ENCODE measurements around the gene SPRR2B. TPM values are rescaled to one million over a fixed set of nuclear protein-coding genes. Genes with fewer than 3 reads are reported as not detected.
"Not testable (repeated sequence)": the region's sequence is repeated elsewhere in the genome, so short reads cannot be mapped to it uniquely, and the experiment has no call there.

SPRR2B gene
- total RNA-seq, 4 donors from 2014 or later: 1.9 to 99.4 (median 7.0) TPM; not detected in 1

- Histone ChIP-seq H3K9me3 (no peaks in the 10 kb centered on the region), H3K27ac (peak overlapping the region in 2 of 4 donors; percentile 44 to 60), H3K27me3 (no peaks in the 10 kb centered on the region), H3K4me3 (no peak overlapping the region), H3K4me1 (peaks cover 0 to 6% (median 0%) of the 10 kb centered on the region in 3 donors), H3K36me3 (no peaks in the 10 kb centered on the region)
- no peak for DNase-seq
- WGBS, 2 donors: 41 to 47% methylated on average over 2 of the region's 2 CpGs
- TF ChIP-seq POLR2A (IDR thresholded peaks at IDR 0.05): no peak
- TF ChIP-seq, protein P1, sequence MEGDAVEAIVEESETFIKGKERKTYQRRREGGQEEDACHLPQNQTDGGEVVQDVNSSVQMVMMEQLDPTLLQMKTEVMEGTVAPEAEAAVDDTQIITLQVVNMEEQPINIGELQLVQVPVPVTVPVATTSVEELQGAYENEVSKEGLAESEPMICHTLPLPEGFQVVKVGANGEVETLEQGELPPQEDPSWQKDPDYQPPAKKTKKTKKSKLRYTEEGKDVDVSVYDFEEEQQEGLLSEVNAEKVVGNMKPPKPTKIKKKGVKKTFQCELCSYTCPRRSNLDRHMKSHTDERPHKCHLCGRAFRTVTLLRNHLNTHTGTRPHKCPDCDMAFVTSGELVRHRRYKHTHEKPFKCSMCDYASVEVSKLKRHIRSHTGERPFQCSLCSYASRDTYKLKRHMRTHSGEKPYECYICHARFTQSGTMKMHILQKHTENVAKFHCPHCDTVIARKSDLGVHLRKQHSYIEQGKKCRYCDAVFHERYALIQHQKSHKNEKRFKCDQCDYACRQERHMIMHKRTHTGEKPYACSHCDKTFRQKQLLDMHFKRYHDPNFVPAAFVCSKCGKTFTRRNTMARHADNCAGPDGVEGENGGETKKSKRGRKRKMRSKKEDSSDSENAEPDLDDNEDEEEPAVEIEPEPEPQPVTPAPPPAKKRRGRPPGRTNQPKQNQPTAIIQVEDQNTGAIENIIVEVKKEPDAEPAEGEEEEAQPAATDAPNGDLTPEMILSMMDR (IDR thresholded peaks at IDR 0.05): peak in 2 of 6 experiments; percentile 18 to 20
- intact Hi-C loops (cut with DNase I): no loop called here
These were observed 13.3 kb downstream of the SPRR2B start for GRCh38 chr1:153058154-153058553.

DNA sequence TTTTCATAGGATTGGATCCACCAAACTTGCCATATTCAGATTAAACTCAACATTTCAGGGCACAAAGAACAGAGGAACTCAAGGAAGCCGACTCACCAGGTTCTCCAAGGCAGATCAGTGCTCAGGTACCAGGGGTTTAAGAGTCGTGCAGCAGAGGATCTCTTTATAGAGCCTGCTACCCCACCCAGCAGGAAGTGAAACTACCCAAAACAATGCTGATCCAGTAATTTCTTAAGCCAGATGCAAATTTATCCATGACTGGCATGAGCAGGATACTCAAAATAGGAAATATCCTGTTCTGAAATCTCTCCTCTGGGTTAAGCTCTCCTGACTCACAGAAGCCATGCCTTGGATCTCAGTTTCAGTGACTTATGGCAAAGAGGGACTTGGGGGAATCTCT is 14.0 kb downstream of the SPRR2B start, which contains the start of gene SPRR2A:
Gene SPRR2A (minus strand): TSS at position 138 of the 400 bp plus-strand sequence. CDS start 777 bp downstream, outside the sequence.
- TF ChIP-seq, protein P1 (IDR thresholded peaks at IDR 0.05): no peak
- peak within 1 kb of the TSS in 2 of 4 donors; percentile 52 to 60 for H3K27ac ChIP-seq
- intact Hi-C loops (cut with DNase I): no loop called here
- H3K9me3 ChIP-seq: no peaks in the 10 kb centered on the region
- H3K36me3 ChIP-seq: no peaks in the 10 kb centered on the region
- 35 to 51% methylated on average over 2 of the region's 2 CpGs for WGBS, 2 donors
- DNase-seq: no peak
- H3K4me3 ChIP-seq: peak within 1 kb of the TSS; percentile 1 to 14 (median 4)
- no peaks in the 10 kb centered on the region for H3K27me3 ChIP-seq
- peaks cover 0 to 6% (median 0%) of the 10 kb centered on the region in 3 donors for H3K4me1 ChIP-seq

DNA sequence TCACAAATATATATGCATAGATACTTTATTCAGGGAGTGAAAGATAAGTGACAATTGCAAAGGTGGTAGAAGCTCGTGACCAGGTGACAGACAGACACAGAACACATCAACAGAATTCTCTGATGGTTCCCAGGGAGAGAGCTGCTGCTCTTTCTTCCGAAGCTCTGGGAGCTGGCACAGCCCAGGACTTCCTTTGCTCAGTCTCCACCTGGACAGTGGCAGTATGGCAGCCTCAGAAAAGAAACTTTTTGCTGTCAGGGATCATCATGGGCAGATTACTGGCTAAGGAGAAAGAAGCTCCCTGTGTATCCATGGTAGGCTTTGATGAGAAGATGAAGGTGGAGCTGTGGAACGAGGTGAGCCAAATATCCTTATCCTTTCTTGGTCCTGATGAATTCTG is 15.3 kb downstream of the SPRR2B start:
- H3K36me3 ChIP-seq; H3K9me3 ChIP-seq; DNase-seq; H3K27me3 ChIP-seq; intact Hi-C loops (cut with DNase I); H3K4me1 ChIP-seq: not testable (repeated sequence)
- WGBS, 2 donors: 41 to 42% methylated on average over 3 of the region's 3 CpGs
- TF ChIP-seq, protein P1 (IDR thresholded peaks at IDR 0.05): peak in 1 of 6 experiments; percentile 37
- Histone ChIP-seq H3K4me3 (peak overlapping the region in 1 of 4 donors; percentile 2), H3K27ac (peak overlapping the region in 1 of 4 donors; percentile 54)

GRCh38 chr1:153049211-153049610 is 22.2 kb downstream of the SPRR2B start:
- Histone ChIP-seq H3K4me1 (no peaks in the 10 kb centered on the region), H3K27ac (no peak overlapping the region), H3K9me3 (no peaks in the 10 kb centered on the region), H3K4me3 (no peak overlapping the region), H3K36me3 (no peaks in the 10 kb centered on the region), H3K27me3 (no peaks in the 10 kb centered on the region)
- no peak for DNase-seq
- intact Hi-C loops (cut with DNase I): no loop called here
- WGBS, 2 donors: 71 to 78% methylated on average over 1 to 2 of the region's 2 CpGs
- TF ChIP-seq, protein P1 (IDR thresholded peaks at IDR 0.05): no peak
- no peak for TF ChIP-seq POLR2A (IDR thresholded peaks at IDR 0.05)

- Histone ChIP-seq H3K9me3 (no peaks in the 10 kb centered on the region), H3K4me3 (no peak within 1 kb of the TSS), H3K36me3 (no peaks in the 10 kb centered on the region), H3K27ac (peak within 1 kb of the TSS in 1 of 4 donors; percentile 6), H3K4me1 (no peaks in the 10 kb centered on the region), H3K27me3 (peaks cover 0 to 5% (median 0%) of the 10 kb centered on the region in 4 donors)
- no peak for TF ChIP-seq POLR2A (IDR thresholded peaks at IDR 0.05)
- TF ChIP-seq, protein P1 (IDR thresholded peaks at IDR 0.05): no peak
- intact Hi-C loops (cut with DNase I): no loop called here
- 40 to 52% methylated on average over 4 of the region's 4 CpGs for WGBS, 2 donors
- no peak for DNase-seq
These were observed 30.3 kb downstream of the SPRR2B start, which contains the start of gene SPRR2D for GRCh38 chr1:153040950-153041631. SPRR2D (minus strand) TSS chr1:153041120; CDS start chr1:153040346, 774 bp downstream.
